NB4 (cell line): ENCODE data around the gene MEG3.

Experiments used
- DNase-seq: peaks from one replicate; pipeline ENCODE4 v3.0.0; 2010; ENCODE audit warnings: low read depth
- H3K4me3 ChIP-seq: one replicate; pipeline ENCODE4 v1.5.1; 2011; ENCODE audit warnings: mild to moderate bottlenecking, low read depth, low read length, moderate library complexity
- MYC ChIP-seq: IDR thresholded peaks from 2 replicates; pipeline ENCODE4 v1.6.1; 2011; ENCODE audit warnings: low read depth, low read length
- POLR2A ChIP-seq: IDR thresholded peaks from 2 replicates; pipeline ENCODE4 v1.6.1; 2011; ENCODE audit warnings: mild to moderate bottlenecking; ENCODE audit not compliant: insufficient read length; ENCODE audit errors: extremely low read depth
- TF ChIP-seq, protein P1 (sequence below): IDR thresholded peaks from one replicate; pipeline ENCODE4 v1.5.1; 2012; ENCODE audit warnings: low read depth, low read length
- TF ChIP-seq, protein P2 (sequence below): IDR thresholded peaks from 2 replicates; pipeline ENCODE4 v1.6.1; 2011; ENCODE audit warnings: low read depth, low read length

The MEG3 gene

DNA sequence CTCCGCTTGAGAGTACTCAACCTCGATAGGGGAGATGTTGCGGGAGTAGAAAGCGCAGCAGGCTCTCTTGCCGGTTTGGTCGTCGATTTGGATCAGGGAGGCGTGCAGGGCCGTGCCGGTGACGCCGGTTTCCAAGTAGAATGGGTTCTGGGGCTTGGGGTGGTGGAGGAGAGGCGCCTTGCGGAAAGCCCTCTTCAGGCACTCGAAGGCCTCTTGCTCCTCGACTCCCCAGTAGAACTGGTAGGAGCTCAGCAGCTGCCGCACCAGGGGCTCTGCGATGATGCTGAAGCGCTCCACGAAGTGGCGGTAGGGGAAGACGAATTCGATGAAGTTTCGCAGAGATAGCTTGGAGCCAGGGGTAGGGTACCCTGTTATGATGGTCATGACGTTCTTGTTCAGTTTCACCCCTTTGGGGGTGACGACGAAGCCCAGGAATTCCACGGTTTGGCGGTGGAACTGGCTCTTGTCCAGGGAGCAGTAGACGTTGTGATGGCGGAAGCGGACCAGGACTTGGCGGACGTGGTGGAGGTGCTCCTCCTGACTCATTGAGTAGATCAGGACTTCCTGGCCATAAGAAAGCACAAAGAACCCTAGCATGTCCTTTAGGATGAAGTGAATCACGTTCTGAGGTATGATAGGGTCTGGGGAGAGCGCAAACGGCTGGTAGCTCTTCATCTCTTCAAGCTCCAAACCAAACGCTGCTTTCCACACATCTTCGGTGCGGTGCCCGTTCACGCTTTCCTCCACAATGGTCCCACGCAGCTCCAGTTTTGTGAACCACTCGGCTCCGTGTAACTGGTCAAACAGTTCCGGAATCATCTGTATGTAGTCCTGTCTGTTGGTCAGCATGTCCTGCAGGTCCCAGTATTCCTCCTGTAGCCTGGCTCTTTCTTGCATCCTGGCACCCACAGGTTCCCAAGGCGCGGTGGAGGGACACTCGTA, 56.4 kb downstream of the MEG3 start:
- TF ChIP-seq, protein P1, sequence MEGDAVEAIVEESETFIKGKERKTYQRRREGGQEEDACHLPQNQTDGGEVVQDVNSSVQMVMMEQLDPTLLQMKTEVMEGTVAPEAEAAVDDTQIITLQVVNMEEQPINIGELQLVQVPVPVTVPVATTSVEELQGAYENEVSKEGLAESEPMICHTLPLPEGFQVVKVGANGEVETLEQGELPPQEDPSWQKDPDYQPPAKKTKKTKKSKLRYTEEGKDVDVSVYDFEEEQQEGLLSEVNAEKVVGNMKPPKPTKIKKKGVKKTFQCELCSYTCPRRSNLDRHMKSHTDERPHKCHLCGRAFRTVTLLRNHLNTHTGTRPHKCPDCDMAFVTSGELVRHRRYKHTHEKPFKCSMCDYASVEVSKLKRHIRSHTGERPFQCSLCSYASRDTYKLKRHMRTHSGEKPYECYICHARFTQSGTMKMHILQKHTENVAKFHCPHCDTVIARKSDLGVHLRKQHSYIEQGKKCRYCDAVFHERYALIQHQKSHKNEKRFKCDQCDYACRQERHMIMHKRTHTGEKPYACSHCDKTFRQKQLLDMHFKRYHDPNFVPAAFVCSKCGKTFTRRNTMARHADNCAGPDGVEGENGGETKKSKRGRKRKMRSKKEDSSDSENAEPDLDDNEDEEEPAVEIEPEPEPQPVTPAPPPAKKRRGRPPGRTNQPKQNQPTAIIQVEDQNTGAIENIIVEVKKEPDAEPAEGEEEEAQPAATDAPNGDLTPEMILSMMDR, result no peak
- no peak for TF ChIP-seq POLR2A
- TF ChIP-seq, protein P2, sequence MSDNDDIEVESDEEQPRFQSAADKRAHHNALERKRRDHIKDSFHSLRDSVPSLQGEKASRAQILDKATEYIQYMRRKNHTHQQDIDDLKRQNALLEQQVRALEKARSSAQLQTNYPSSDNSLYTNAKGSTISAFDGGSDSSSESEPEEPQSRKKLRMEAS, result no peak
- no peak for TF ChIP-seq MYC
- DNase-seq, result no peak
- no peak overlapping the region for H3K4me3 ChIP-seq

DNA sequence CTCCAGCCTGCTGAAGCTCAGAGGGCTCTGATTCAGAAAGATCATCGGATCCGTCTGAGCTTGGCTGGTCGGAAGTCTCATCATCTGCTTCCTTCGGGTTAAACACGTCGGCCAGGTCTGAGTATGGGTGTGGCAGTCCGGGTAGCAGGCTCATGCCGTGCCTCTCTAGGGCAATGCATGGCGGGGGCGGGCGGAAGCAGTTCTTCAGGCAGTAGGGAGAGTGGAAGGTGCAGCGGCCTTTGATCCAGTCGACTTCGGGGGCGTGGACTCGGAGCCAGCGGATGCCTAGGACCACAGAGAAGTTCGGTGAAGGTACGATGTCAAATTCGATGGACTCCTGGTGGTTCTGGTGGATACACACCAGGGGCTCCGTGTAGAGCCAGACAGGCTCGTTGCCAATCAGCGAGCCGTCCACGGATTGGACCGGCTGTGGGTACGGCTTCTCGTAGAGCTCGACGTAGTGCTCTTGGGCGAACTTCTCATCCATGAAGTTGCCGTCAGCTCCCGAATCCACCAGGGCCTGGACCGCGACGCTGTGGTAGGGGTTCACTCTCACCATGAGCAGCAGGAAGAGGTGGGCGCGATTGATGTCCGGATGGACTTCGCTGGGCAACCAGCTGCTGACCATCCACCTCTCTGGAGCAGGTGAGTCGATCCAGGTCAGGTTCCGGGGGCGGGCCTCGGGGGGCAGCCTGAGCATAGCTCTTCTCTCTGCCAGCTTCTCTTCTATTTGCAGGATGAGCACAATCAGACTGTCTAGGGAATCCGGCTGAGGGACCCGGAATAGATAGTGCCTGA, 57.3 kb downstream of the MEG3 start:
- no peak overlapping the region for H3K4me3 ChIP-seq
- TF ChIP-seq POLR2A, result no peak
- TF ChIP-seq, protein P2, result no peak
- no peak for DNase-seq

DNA sequence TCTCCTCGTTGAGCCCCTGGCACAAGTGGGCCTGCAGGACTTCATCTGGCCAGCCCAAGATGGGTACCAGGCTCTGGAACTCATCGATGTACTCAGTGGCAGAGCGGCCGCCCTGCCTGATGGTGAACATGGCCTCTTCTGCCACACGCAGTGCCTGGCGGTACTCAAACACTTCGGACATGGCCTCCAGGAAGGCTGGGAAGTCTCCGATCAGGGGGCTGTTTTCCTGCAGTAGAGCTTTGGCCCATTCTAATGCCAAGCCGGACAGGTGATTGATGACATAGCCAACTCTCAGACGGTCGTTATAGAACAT, 57.8 kb downstream of the MEG3 start:
- no peak for TF ChIP-seq MYC
- TF ChIP-seq, protein P1, result no peak
- TF ChIP-seq, protein P2, result no peak
- no peak for TF ChIP-seq POLR2A
- no peak overlapping the region for H3K4me3 ChIP-seq
- DNase-seq, result no peak

DNA sequence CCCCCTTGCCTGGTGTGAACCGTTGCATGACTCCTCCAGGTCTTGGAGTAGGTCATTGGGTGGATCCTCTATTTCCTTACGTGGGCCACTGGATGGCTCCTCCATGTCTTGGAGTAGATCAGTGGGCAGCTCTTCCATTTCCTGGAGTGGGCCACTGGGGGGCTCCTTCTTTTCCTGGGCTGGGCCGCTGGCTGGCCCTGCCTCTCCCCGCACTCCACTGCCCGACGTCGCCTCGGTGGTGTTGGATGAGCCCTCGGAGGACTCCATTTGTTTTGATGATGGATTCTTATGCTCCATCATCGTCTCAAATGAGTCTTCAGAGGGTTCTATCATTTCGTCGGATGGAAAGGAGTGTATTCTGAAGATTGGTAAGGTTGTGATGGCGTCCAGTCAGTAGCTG, 58.5 kb downstream of the MEG3 start:
- TF ChIP-seq MYC, result no peak
- TF ChIP-seq, protein P1, result no peak
- TF ChIP-seq POLR2A, result no peak
- TF ChIP-seq, protein P2, result no peak
- no peak for DNase-seq
- no peak overlapping the region for H3K4me3 ChIP-seq

DNA sequence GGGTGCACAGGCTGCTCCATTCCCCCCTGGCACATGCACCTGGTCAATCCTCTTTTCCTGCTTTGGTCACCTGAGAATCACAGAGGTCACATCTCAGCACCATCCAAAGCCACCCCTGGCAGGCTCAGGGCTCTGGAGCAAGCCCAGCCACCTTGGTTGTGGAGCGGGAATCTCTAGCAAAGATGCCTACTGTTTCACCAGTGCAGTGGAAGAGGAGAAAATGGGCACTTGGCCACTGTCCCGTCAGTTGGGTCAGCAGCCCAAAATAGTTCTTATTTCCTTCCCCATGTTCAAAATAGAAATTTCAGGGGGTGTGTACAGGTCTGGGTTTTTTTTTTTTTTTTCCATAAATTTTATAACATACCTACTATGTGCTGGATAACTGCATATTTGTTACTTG, 59.3 kb downstream of the MEG3 start:
- no peak for TF ChIP-seq POLR2A
- no peak for TF ChIP-seq MYC
- TF ChIP-seq, protein P1, result no peak
- TF ChIP-seq, protein P2, result no peak
- DNase-seq, result no peak
- no peak overlapping the region for H3K4me3 ChIP-seq

DNA sequence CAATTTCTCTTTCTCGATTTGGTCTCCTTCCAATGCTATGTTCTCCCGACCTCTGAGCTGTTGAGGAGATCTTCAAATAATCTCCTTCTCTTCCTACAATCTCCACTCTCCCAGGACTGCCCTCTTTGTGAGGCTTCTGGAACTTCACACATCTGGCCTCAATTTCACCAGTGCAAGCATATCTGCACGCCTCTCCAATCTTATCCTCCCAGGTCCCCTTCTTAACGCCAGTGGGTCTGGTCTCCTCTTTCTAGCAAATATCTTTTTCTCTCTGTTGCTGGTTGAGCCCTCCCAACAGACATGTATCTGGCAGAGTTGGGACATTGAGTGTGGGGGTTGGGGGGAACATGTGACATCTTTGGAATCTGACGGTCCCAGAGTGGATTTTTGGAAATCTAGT, 59.7 kb downstream of the MEG3 start:
- TF ChIP-seq POLR2A (no peak), MYC (no peak)
- TF ChIP-seq, protein P2, result no peak
- TF ChIP-seq, protein P1, result no peak
- H3K4me3 ChIP-seq, result no peak overlapping the region
- DNase-seq, result no peak
